ENCODE results near the gene RPL7A. TPM values are rescaled to one million over a fixed set of nuclear protein-coding genes. Genes with fewer than 3 reads are reported as not detected.
"Not testable (repeated sequence)": the region's sequence is repeated elsewhere in the genome, so short reads cannot be mapped to it uniquely, and the experiment has no call there.

RPL7A gene
- total RNA-seq, 2 donors from 2014 or later = 1,478 to 1,480 TPM

GRCh38 chr9:133372144-133372543 lies 24.1 kb downstream of the RPL7A start:
- H3K27ac ChIP-seq = peak overlapping the region in 2 of 4 donors; percentile 35 to 66
- peak in 2 of 4 donors; percentile 33 to 38 for DNase-seq
- H3K4me1 ChIP-seq = peaks cover 84% of the 10 kb centered on the region
- intact Hi-C loops (cut with DNase I) = loop anchor here (5.0 kb wide), 1 partner anchor 50 kb away; the partner anchor contains the start of gene ADAMTS13
- 55 to 59% methylated on average over 7 of the region's 7 CpGs for WGBS, 2 donors
- H3K4me3 ChIP-seq = no peak overlapping the region
- H3K36me3 ChIP-seq (replicated peaks in 1 of 2; ENCODE audit: insufficient read depth in 1 of 2, low read depth in 2 of 2) = no peaks in the 10 kb centered on the region
- H3K27me3 ChIP-seq = no peaks in the 10 kb centered on the region
- H3K9me3 ChIP-seq = no peaks in the 10 kb centered on the region
- TF ChIP-seq CTCF (IDR thresholded peaks at IDR 0.05) (no peak), POLR2A (IDR thresholded peaks at IDR 0.05) (no peak)
- no peak for ATAC-seq

GRCh38 chr9:133374612-133375115 lies 26.6 kb downstream of the RPL7A start:
- peak overlapping the region; percentile 77 to 87 for H3K4me3 ChIP-seq
- H3K27ac ChIP-seq = peak overlapping the region; percentile 90 to 98 (median 98)
- H3K9me3 ChIP-seq = no peaks in the 10 kb centered on the region
- ATAC-seq (no peak), DNase-seq (no peak)
- 7 to 10% methylated on average over 12 of the region's 12 CpGs for WGBS, 2 donors
- intact Hi-C loops (cut with DNase I) = loop anchor here (5.0 kb wide), 1 partner anchor 48 kb away; the partner anchor contains the start of gene ADAMTS13
- peaks cover 60% of the 10 kb centered on the region for H3K4me1 ChIP-seq
- no peaks in the 10 kb centered on the region for H3K27me3 ChIP-seq
- TF ChIP-seq CTCF (IDR thresholded peaks at IDR 0.05) (no peak), POLR2A (IDR thresholded peaks at IDR 0.05) (no peak)
- no peaks in the 10 kb centered on the region for H3K36me3 ChIP-seq (replicated peaks in 1 of 2; ENCODE audit: insufficient read depth in 1 of 2, low read depth in 2 of 2)

GRCh38 chr9:133375116-133375723 lies 27.2 kb downstream of the RPL7A start:
- no peak for TF ChIP-seq CTCF (IDR thresholded peaks at IDR 0.05)
- peak in 2 of 3 donors; percentile 52 to 58 for TF ChIP-seq POLR2A (IDR thresholded peaks at IDR 0.05)
- no peaks in the 10 kb centered on the region for H3K27me3 ChIP-seq
- no peaks in the 10 kb centered on the region for H3K36me3 ChIP-seq (replicated peaks in 1 of 2; ENCODE audit: insufficient read depth in 1 of 2, low read depth in 2 of 2)
- peak; percentile 50 to 68 (median 58) for DNase-seq
- no peaks in the 10 kb centered on the region for H3K9me3 ChIP-seq
- peak overlapping the region; percentile 90 to 98 (median 98) for H3K27ac ChIP-seq
- H3K4me1 ChIP-seq = peaks cover 54% of the 10 kb centered on the region
- H3K4me3 ChIP-seq = peak overlapping the region; percentile 77 to 87
- intact Hi-C loops (cut with DNase I) = no loop called here
- 1% methylated on average over 5 to 39 of the region's 39 CpGs for WGBS, 2 donors
- ATAC-seq = peak; percentile 27

GRCh38 chr9:133375724-133376654 lies 28.0 kb downstream of the RPL7A start, which contains the start of the genes STKLD1 and SURF4:
Gene STKLD1 (plus strand): TSS chr9:133376366. CDS start chr9:133376474, 108 bp downstream.
Gene SURF4 (minus strand): TSS chr9:133376060. CDS start chr9:133375969, 91 bp downstream.
- intact Hi-C loops (cut with DNase I) = no loop called here
- no peaks in the 10 kb centered on the region for H3K36me3 ChIP-seq (replicated peaks in 1 of 2; ENCODE audit: insufficient read depth in 1 of 2, low read depth in 2 of 2)
- H3K4me1 ChIP-seq = peaks cover 47% of the 10 kb centered on the region
- DNase-seq = peak; percentile 97 to 98 (median 97)
- ATAC-seq = peak; percentile 95
- H3K9me3 ChIP-seq = no peaks in the 10 kb centered on the region
- H3K27ac ChIP-seq = peak within 1 kb of the TSS; percentile 90 to 98 (median 98)
- peak in 2 of 7 experiments; percentile 45 to 48 for TF ChIP-seq CTCF (IDR thresholded peaks at IDR 0.05)
- peak; percentile 55 to 96 (median 73) for TF ChIP-seq POLR2A (IDR thresholded peaks at IDR 0.05)
- 0 to 3% methylated on average over 14 to 117 of the region's 120 CpGs for WGBS, 2 donors
- no peaks in the 10 kb centered on the region for H3K27me3 ChIP-seq
- H3K4me3 ChIP-seq = peak within 1 kb of the TSS; percentile 82 to 87

GRCh38 chr9:133377280-133377679 lies 29.3 kb downstream of the RPL7A start:
- H3K4me1 ChIP-seq = peaks cover 34% of the 10 kb centered on the region
- H3K27ac ChIP-seq; H3K4me3 ChIP-seq; H3K27me3 ChIP-seq; DNase-seq; H3K36me3 ChIP-seq (replicated peaks in 1 of 2; ENCODE audit: insufficient read depth in 1 of 2, low read depth in 2 of 2); intact Hi-C loops (cut with DNase I); ATAC-seq; H3K9me3 ChIP-seq: not testable (repeated sequence)
- 77 to 82% methylated on average over 14 of the region's 14 CpGs for WGBS, 2 donors
